SK-N-SH treated with all-trans-retinoic acid at 6 μM for 48 hours (cell line): Measurements from ENCODE around the gene TSHZ2.

ENCODE experiments used
- ATAC-seq: fragments of 200-7000 bp; cut with Tn5 transposase; 3 replicates; pipeline ENCODE4 v1.9.1; 2020; ENCODE audit warnings: mild to moderate bottlenecking, moderate library complexity
- ARNTL ChIP-seq: fragments of 450-650 bp; formaldehyde crosslinking; IDR thresholded peaks from 2 replicates; pipeline ENCODE4 v1.5.0; 2020; ENCODE audit warnings: low read depth, mild to moderate bottlenecking, moderate library complexity, borderline replicate concordance
- CREB5 ChIP-seq: fragments of 250-450 bp; sonication (Bioruptor Pico); IDR thresholded peaks from 2 replicates; pipeline ENCODE4 v1.5.1; 2020; ENCODE audit warnings: low read depth, mild to moderate bottlenecking, moderate library complexity
- CSDC2 ChIP-seq: fragments of 250-450 bp; sonication (Bioruptor Pico); IDR thresholded peaks from 2 replicates; pipeline ENCODE4 v1.5.0; 2020; ENCODE audit warnings: mild to moderate bottlenecking, moderate library complexity
- CSRNP3 ChIP-seq: fragments of 250-450 bp; sonication (Bioruptor Pico); IDR thresholded peaks from 2 replicates; pipeline ENCODE4 v1.5.1; 2021; ENCODE audit warnings: mild to moderate bottlenecking, moderate library complexity
- ESRRG ChIP-seq: fragments of 250-450 bp; sonication (Bioruptor Pico); IDR thresholded peaks from 2 replicates; pipeline ENCODE4 v1.6.1; 2021; ENCODE audit warnings: mild to moderate bottlenecking
- ISL1 ChIP-seq: fragments of 250-450 bp; sonication (Bioruptor Pico); IDR thresholded peaks from 2 replicates; pipeline ENCODE4 v2.1.2; 2022; ENCODE audit warnings: mild to moderate bottlenecking, moderate library complexity
- OSR1 ChIP-seq: fragments of 250-450 bp; sonication (Bioruptor Pico); IDR thresholded peaks from 2 replicates; pipeline ENCODE4 v1.8.0; 2022; ENCODE audit warnings: moderate library complexity, mild to moderate bottlenecking, inconsistent platforms
- PATZ1 ChIP-seq: fragments of 250-450 bp; sonication (Bioruptor Pico); IDR thresholded peaks from 2 replicates; pipeline ENCODE4 v1.8.0; 2020; ENCODE audit warnings: mild to moderate bottlenecking, moderate library complexity, borderline replicate concordance
- POU6F1 ChIP-seq: fragments of 250-450 bp; sonication (Bioruptor Pico); IDR thresholded peaks from 2 replicates; pipeline ENCODE4 v1.8.0; 2021; ENCODE audit warnings: low read depth, mild to moderate bottlenecking, moderate library complexity, borderline replicate concordance
- PPARA ChIP-seq: fragments of 250-450 bp; sonication (Bioruptor Pico); IDR thresholded peaks from 2 replicates; pipeline ENCODE4 v1.5.0; 2020; ENCODE audit warnings: mild to moderate bottlenecking, borderline replicate concordance
- RARB ChIP-seq: fragments of 250-450 bp; sonication (Bioruptor Pico); IDR thresholded peaks from 2 replicates; pipeline ENCODE4 v1.8.0; 2021; ENCODE audit warnings: mild to moderate bottlenecking, moderate library complexity
- SNAI2 ChIP-seq: fragments of 250-450 bp; sonication (Bioruptor Pico); IDR thresholded peaks from 2 replicates; pipeline ENCODE4 v1.5.0; 2020; ENCODE audit warnings: mild to moderate bottlenecking, moderate library complexity
- TCF4 ChIP-seq: fragments of 250-450 bp; sonication (Bioruptor Pico); IDR thresholded peaks from 2 replicates; pipeline ENCODE4 v1.8.0; 2021; ENCODE audit warnings: mild to moderate bottlenecking, moderate library complexity, borderline replicate concordance
- TOX ChIP-seq: fragments of 250-450 bp; sonication (Bioruptor Pico); IDR thresholded peaks from 2 replicates; pipeline ENCODE4 v1.8.0; 2021; ENCODE audit warnings: mild to moderate bottlenecking, moderate library complexity, borderline replicate concordance
- TSHZ2 ChIP-seq: fragments of 250-450 bp; sonication (Bioruptor Pico); IDR thresholded peaks from 2 replicates; pipeline ENCODE4 v1.5.0; 2020; ENCODE audit warnings: mild to moderate bottlenecking, moderate library complexity
- ZC3H10 ChIP-seq: fragments of 250-450 bp; sonication (Bioruptor Pico); IDR thresholded peaks from 2 replicates; pipeline ENCODE4 v1.5.1; 2021; ENCODE audit warnings: mild to moderate bottlenecking, moderate library complexity
- ZFP3 ChIP-seq: fragments of 250-450 bp; sonication (Bioruptor Pico); IDR thresholded peaks from 2 replicates; pipeline ENCODE4 v1.5.0; 2020; ENCODE audit warnings: mild to moderate bottlenecking, moderate library complexity
- ZFP30 ChIP-seq: fragments of 450-650 bp; formaldehyde crosslinking; IDR thresholded peaks from 2 replicates; pipeline ENCODE4 v1.5.0; 2022; ENCODE audit warnings: mild to moderate bottlenecking, moderate library complexity
- ZNF565 ChIP-seq: fragments of 450-650 bp; formaldehyde crosslinking; conservative IDR thresholded peaks from 2 replicates; pipeline ENCODE4 v1.5.0; 2020; ENCODE audit warnings: low read depth, mild to moderate bottlenecking, moderate library complexity
- ZNF8 ChIP-seq: fragments of 450-650 bp; formaldehyde crosslinking; IDR thresholded peaks from 2 replicates; pipeline ENCODE4 v1.5.0; 2020; ENCODE audit warnings: mild to moderate bottlenecking, moderate library complexity

TSHZ2 gene

GRCh38 chr20:52983726-52984450, 11.7 kb downstream of the TSHZ2 start (continued):
- TF ChIP-seq CSRNP3 (CRISPR knock-in tag), result no peak
- TF ChIP-seq ZNF8, result no peak
- no peak for TF ChIP-seq POU6F1

GRCh38 chr20:52984451-52984810, 12.3 kb downstream of the TSHZ2 start:
- TF ChIP-seq ZNF565 (CRISPR knock-in tag), result no peak
- TF ChIP-seq, all 23 proteins: peak for 0
- no peak for ATAC-seq

- no peak for TF ChIP-seq SNAI2
- TF ChIP-seq ZNF565 (CRISPR knock-in tag), result no peak
- no peak for TF ChIP-seq TCF4 (CRISPR knock-in tag)
- no peak for TF ChIP-seq ZFP3 (CRISPR knock-in tag)
- no peak for ATAC-seq
Measured at GRCh38 chr20:52985687-52986086, 13.5 kb downstream of the TSHZ2 start.

- no peak for ATAC-seq
- TF ChIP-seq TSHZ2 (CRISPR knock-in tag) (no peak), ZNF565 (CRISPR knock-in tag) (no peak), ARNTL (CRISPR knock-in tag) (no peak), TOX (no peak), PATZ1 (no peak), CREB5 (CRISPR knock-in tag) (no peak), TCF4 (CRISPR knock-in tag) (no peak)
Measured at GRCh38 chr20:52987295-52987694, 15.1 kb downstream of the TSHZ2 start.

GRCh38 chr20:52991830-52992229, 19.7 kb downstream of the TSHZ2 start:
- no peak for ATAC-seq
- TF ChIP-seq ARNTL (CRISPR knock-in tag) (no peak), CSDC2 (no peak), TCF4 (CRISPR knock-in tag) (no peak), ZNF565 (CRISPR knock-in tag) (no peak), ZC3H10 (CRISPR knock-in tag) (no peak), TSHZ2 (CRISPR knock-in tag) (no peak), ZFP30 (CRISPR knock-in tag) (no peak), ZNF8 (no peak), CREB5 (CRISPR knock-in tag) (no peak), ISL1 (CRISPR knock-in tag) (no peak), PPARA (CRISPR knock-in tag) (no peak), ZFP3 (CRISPR knock-in tag) (no peak), ESRRG (CRISPR knock-in tag) (no peak), RARB (CRISPR knock-in tag) (no peak), OSR1 (CRISPR knock-in tag) (no peak)
